AG10803 (cell line): ENCODE data around the gene GRAMD1B.

Source experiments
- DNase-seq: peaks from one replicate; pipeline ENCODE4 v3.0.0; 2010; ENCODE audit warnings: low read depth
- H3K4me3 ChIP-seq: 2 replicates; pipeline ENCODE4 v1.5.1; 2011; ENCODE audit warnings: mild to moderate bottlenecking, low read length, control low read depth
- CTCF ChIP-seq: conservative IDR thresholded peaks from 2 replicates; pipeline ENCODE4 v1.5.1; 2011; ENCODE audit warnings: mild to moderate bottlenecking, low read length, control low read depth, inconsistent platforms

Gene GRAMD1B

GRCh38 chr11:123470842-123471241 is 40.8 kb downstream of the GRAMD1B start:
- no peak overlapping the region for H3K4me3 ChIP-seq
- no peak for DNase-seq
- no peak for TF ChIP-seq CTCF

DNA sequence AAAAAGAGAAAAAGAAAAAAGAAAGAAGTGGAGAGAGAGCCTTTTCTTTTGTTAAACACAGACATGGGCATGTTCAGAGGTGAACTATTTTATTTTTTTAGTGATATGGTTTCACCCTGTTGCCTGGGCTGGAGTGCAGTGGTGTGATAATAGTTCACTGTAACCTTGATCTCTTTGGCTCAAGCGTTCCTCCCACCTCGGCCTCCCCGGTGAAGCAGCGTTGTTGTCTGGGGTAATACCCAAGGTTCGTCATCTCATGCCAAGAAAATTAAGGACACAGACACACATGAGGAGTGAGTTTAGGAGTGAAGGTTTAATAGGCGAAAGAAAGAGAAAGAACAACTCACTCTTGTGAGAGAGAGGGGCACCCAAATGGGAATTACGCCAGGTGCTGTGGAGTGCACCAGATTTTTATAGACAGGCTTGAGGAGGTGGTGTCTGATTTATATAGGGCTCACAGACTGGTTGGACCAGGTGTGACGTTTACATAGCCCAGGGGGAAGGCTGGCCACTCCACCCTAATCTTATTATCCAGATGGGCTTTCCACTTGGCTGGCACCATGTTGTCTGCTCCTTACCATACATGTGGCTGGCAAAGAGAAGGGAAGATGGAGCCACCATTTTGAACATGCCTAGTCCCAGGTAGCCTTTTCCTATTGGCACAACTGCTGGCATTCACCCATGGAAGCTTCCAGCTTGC is 42.3 kb downstream of the GRAMD1B start:
- no peak for DNase-seq
- TF ChIP-seq CTCF, result no peak
- H3K4me3 ChIP-seq, result no peak overlapping the region

DNA sequence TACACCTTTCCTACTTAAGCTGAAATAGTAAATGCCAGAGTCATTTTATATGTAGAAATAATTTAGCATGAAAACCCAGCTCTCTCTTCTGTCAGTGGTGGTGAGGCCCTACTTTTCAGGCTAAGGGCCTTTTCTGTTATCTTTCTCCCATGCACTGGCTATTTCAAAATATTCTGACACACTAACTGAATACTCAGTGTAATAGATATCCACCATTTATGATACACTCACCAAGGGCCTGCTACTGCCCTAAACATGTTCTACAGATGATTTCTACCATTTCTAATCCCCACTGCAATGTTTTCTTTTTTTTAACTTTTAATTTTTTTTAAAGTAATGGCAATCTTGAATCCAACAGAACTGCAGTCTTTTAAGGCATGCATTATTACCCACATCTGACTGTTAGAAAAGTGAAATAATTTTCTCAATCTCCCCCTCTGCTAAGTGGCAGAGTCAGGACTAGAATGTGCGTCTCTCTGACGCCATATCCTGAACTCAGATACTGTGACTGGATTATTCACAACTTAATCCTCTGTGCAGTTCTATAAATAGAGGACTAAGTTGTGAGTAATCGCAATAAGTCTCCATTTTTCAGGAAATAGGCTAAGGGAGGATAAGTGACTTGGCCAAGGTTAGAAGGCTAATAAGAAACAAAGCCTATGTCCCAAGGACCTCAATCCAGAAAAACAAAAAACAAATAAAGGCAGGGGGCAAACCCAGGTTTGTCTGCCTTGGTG is 44.0 kb downstream of the GRAMD1B start:
- DNase-seq, result peak; percentile 89
- no peak overlapping the region for H3K4me3 ChIP-seq
- no peak for TF ChIP-seq CTCF

GRCh38 chr11:123474994-123475393 is 44.9 kb downstream of the GRAMD1B start:
- no peak overlapping the region for H3K4me3 ChIP-seq
- TF ChIP-seq CTCF, result no peak
- DNase-seq, result peak; percentile 78

- peak; percentile 45 for DNase-seq
- H3K4me3 ChIP-seq, result no peak overlapping the region
- peak; percentile 32; the same call in 1 of the 2 replicates for TF ChIP-seq CTCF
Observed at GRCh38 chr11:123475469-123475868, 45.4 kb downstream of the GRAMD1B start.

DNA sequence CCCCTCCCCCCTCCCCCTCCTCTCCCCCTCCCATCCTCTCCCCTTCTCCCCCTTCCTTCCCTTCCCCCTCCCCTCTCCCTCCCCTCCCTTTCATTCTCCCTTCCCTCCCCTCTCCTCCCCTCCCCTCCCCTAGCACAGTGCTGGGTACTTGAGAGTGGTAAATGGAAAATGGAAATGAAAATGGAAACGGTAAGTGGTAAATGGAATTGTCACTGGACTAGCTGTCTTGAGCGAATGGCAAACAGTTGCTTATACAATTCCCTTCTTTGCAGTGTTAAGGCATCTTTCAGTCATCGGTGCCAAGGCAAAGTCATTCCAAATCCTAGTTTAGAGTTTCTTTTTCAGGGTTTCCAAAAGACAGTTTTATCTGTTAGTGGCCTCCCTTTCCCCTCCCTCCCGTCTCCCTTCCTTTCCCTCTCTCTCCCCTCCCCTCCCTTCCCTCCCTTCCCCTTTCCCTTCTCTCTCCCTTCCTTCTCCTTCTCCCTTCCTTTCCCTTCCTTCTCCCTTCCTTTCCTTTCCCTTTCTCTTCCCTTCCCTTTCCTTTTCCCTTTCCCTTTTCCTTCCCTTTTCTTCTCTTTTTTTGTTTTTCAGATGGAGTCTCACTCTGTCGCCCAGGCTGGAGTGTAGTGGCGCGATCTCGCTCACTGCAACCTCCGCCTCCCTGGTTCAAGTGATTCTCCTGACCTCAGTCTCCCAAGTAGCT is 47.3 kb downstream of the GRAMD1B start:
- no peak for TF ChIP-seq CTCF
- H3K4me3 ChIP-seq, result no peak overlapping the region
- no peak for DNase-seq
